ENCODE data around the gene UBE2E2. TPM values are rescaled to one million over a fixed set of nuclear protein-coding genes. Genes with fewer than 3 reads are reported as not detected.

Gene UBE2E2
- total and polyA plus RNA-seq, 2 donors (not counting 1 experiment from before 2014, with no cell fraction given) = 16.0 to 45.0 TPM

DNA sequence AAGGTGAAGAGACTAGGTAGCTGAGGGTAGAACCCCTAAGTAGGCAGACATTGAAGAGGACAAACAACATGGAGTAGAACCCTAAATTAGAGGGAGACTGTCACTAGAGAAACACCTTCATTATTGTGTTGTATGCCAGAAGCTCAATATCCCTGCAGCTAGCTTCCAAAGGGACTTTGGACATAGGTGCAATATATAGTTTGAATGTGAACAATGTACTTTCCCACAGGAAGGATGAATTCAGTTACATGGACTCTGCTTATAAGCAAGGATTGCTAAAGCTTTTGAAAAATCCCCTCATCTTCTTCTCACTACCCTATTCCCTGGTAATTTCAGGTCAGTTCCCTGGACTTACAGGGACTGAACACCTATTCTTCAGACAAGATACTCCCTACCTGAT, 288.9 kb downstream of the UBE2E2 start:
- no peak overlapping the region for H3K4me3 ChIP-seq (ENCODE audit: control extremely low read depth in 1 of 5, extremely low read depth in 1 of 5, insufficient read depth in 1 of 5, low read depth in 2 of 5, low read length in 4 of 5)
- H3K9me3 Mint-ChIP-seq (ENCODE audit: insufficient read depth) = no peaks in the 10 kb centered on the region
- H3K4me2 ChIP-seq (replicated peaks; ENCODE audit: low read depth, low read length, poor library complexity, severe bottlenecking) = no peak overlapping the region
- H3K36me3 ChIP-seq (replicated peaks in 1 of 2; ENCODE audit: control extremely low read depth in 1 of 2, control insufficient read depth in 1 of 2, extremely low read depth in 1 of 2, insufficient read depth in 2 of 2, low read length in 1 of 2) = no peaks in the 10 kb centered on the region
- H3K79me2 ChIP-seq (ENCODE audit: control insufficient read depth, insufficient read depth, low read length) = peaks cover 12% of the 10 kb centered on the region
- H3K27me3 Mint-ChIP-seq = no peaks in the 10 kb centered on the region
- peaks cover 0 to 5% (median 4%) of the 10 kb centered on the region in 3 donors for H3K9me3 ChIP-seq (ENCODE audit: control extremely low read depth in 1 of 3, control insufficient read depth in 2 of 3, insufficient read depth in 1 of 3, low read length in 2 of 3)
- H3K9ac ChIP-seq (ENCODE audit: low read length) = no peak overlapping the region
- ChIA-PET CTCF (no interaction called here), POLR2A (no interaction called here)
- intact Hi-C loops (cut with micrococcal nuclease) = no loop called here
- peak overlapping the region; percentile 10 for H3K27ac Mint-ChIP-seq
- H3K27ac ChIP-seq (ENCODE audit: low read length in 2 of 2) = no peak overlapping the region
- TF ChIP-seq, protein P1, sequence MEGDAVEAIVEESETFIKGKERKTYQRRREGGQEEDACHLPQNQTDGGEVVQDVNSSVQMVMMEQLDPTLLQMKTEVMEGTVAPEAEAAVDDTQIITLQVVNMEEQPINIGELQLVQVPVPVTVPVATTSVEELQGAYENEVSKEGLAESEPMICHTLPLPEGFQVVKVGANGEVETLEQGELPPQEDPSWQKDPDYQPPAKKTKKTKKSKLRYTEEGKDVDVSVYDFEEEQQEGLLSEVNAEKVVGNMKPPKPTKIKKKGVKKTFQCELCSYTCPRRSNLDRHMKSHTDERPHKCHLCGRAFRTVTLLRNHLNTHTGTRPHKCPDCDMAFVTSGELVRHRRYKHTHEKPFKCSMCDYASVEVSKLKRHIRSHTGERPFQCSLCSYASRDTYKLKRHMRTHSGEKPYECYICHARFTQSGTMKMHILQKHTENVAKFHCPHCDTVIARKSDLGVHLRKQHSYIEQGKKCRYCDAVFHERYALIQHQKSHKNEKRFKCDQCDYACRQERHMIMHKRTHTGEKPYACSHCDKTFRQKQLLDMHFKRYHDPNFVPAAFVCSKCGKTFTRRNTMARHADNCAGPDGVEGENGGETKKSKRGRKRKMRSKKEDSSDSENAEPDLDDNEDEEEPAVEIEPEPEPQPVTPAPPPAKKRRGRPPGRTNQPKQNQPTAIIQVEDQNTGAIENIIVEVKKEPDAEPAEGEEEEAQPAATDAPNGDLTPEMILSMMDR (IDR thresholded peaks at IDR 0.05) = no peak
- no peak for TF ChIP-seq EZH2 (IDR thresholded peaks at IDR 0.05; ENCODE audit: borderline replicate concordance, insufficient read depth, low read depth, low read length, poor library complexity, severe bottlenecking)
- DNase-seq (no peak), ATAC-seq (ENCODE audit: low read depth) (no peak)
- H2AFZ ChIP-seq (ENCODE audit: insufficient read depth, low read depth, low read length, poor library complexity, severe bottlenecking) = no peak overlapping the region
- H3K4me3 Mint-ChIP-seq = no peak overlapping the region
- H4K20me1 ChIP-seq (ENCODE audit: control insufficient read depth, insufficient read depth, low read length, poor library complexity, severe bottlenecking) = peaks cover 18% of the 10 kb centered on the region
- peaks cover 0 to 5% of the 10 kb centered on the region in 2 donors for H3K4me1 ChIP-seq (ENCODE audit: control insufficient read depth in 2 of 2, insufficient read depth in 2 of 2, low read length in 2 of 2)
- H3K27me3 ChIP-seq (replicated peaks in 1 of 4; ENCODE audit: control extremely low read depth in 1 of 4, control insufficient read depth in 3 of 4, insufficient read depth in 4 of 4, low read length in 3 of 4) = no peaks in the 10 kb centered on the region
- H3K4me1 Mint-ChIP-seq = peaks cover 35% of the 10 kb centered on the region

GRCh38 chr3:23493889-23494288, 290.8 kb downstream of the UBE2E2 start:
- ChIA-PET POLR2A (no interaction called here), CTCF (interaction anchor here (0.7 kb wide), 1 partner anchor 9 kb away, joined by 3 read pairs; no protein-coding TSS in a partner anchor)
- H3K4me3 ChIP-seq (ENCODE audit: control extremely low read depth in 1 of 5, extremely low read depth in 1 of 5, insufficient read depth in 1 of 5, low read depth in 2 of 5, low read length in 4 of 5) = no peak overlapping the region
- H4K20me1 ChIP-seq (ENCODE audit: control insufficient read depth, insufficient read depth, low read length, poor library complexity, severe bottlenecking) = peaks cover 20% of the 10 kb centered on the region
- no peaks in the 10 kb centered on the region for H3K9me3 Mint-ChIP-seq (ENCODE audit: insufficient read depth)
- intact Hi-C loops (cut with micrococcal nuclease) = no loop called here
- H3K27ac ChIP-seq (ENCODE audit: low read length in 2 of 2) = no peak overlapping the region
- no peak overlapping the region for H3K4me3 Mint-ChIP-seq
- peaks cover 0 to 2% of the 10 kb centered on the region in 2 experiments for H3K36me3 ChIP-seq (replicated peaks in 1 of 2; ENCODE audit: control extremely low read depth in 1 of 2, control insufficient read depth in 1 of 2, extremely low read depth in 1 of 2, insufficient read depth in 2 of 2, low read length in 1 of 2)
- no peak overlapping the region for H2AFZ ChIP-seq (ENCODE audit: insufficient read depth, low read depth, low read length, poor library complexity, severe bottlenecking)
- DNase-seq (no peak), ATAC-seq (ENCODE audit: low read depth) (no peak)
- peaks cover 44% of the 10 kb centered on the region for H3K4me1 Mint-ChIP-seq
- H3K4me2 ChIP-seq (replicated peaks; ENCODE audit: low read depth, low read length, poor library complexity, severe bottlenecking) = no peak overlapping the region
- H3K9me3 ChIP-seq (ENCODE audit: control extremely low read depth in 1 of 3, control insufficient read depth in 2 of 3, insufficient read depth in 1 of 3, low read length in 2 of 3) = no peaks in the 10 kb centered on the region
- no peaks in the 10 kb centered on the region for H3K27me3 Mint-ChIP-seq
- peaks cover 20% of the 10 kb centered on the region for H3K79me2 ChIP-seq (ENCODE audit: control insufficient read depth, insufficient read depth, low read length)
- H3K27ac Mint-ChIP-seq = no peak overlapping the region
- peaks cover 5 to 8% of the 10 kb centered on the region in 2 donors for H3K4me1 ChIP-seq (ENCODE audit: control insufficient read depth in 2 of 2, insufficient read depth in 2 of 2, low read length in 2 of 2)
- H3K27me3 ChIP-seq (replicated peaks in 1 of 4; ENCODE audit: control extremely low read depth in 1 of 4, control insufficient read depth in 3 of 4, insufficient read depth in 4 of 4, low read length in 3 of 4) = no peaks in the 10 kb centered on the region
- TF ChIP-seq, protein P1 (IDR thresholded peaks at IDR 0.05) = no peak
- TF ChIP-seq EZH2 (IDR thresholded peaks at IDR 0.05; ENCODE audit: borderline replicate concordance, insufficient read depth, low read depth, low read length, poor library complexity, severe bottlenecking) = no peak
- H3K9ac ChIP-seq (ENCODE audit: low read length) = no peak overlapping the region

Measured in B cell (primary cell).